A549 (cell line): Measurements from ENCODE around the gene CFAP161. TPM values are rescaled to one million over a fixed set of nuclear protein-coding genes. Genes with fewer than 3 reads are reported as not detected.

Experiments used
- ATAC-seq, 2 experiments: fragments of 200-7000 bp in 1 of 2; fragments of >200 bp in 1 of 2; cut with Nextera tagmentation in 1 of 2; cut with Tn5 transposase in 1 of 2; 3 replicates each; pipeline versions ENCODE4 v1.8.0 to v1.9.1; 2018 to 2020; ENCODE audit warnings: mild to moderate bottlenecking in 1 of 2, moderate library complexity in 1 of 2
- CTCF ChIA-PET: fragments of 300-600 bp; sonication (Branson Sonifier 250); formaldehyde crosslinking; extraction: SDS; loops from one replicate; lab custom pipeline; 2021; ENCODE audit warnings: antibody characterized with exemption, inconsistent platforms; lab: Yijun Ruan, JAX
- POLR2A ChIA-PET: fragments of 350-600 bp; formaldehyde crosslinking; extraction: SDS; loops from one replicate; lab custom pipeline; 2021; ENCODE audit warnings: antibody characterized with exemption, inconsistent platforms; lab: Yijun Ruan, JAX
- DNase-seq, 2 experiments: peaks; one replicate each; pipeline versions ENCODE4 v3.0.0 to v3.0.0-alpha.2; 2011 to 2016; ENCODE audit warnings: low read depth in 1 of 2, low spot score in 1 of 2
- FAIRE-seq: peaks from 2 replicates; lab custom pipeline; 2011; peaks lifted over from hg19 to GRCh38; lab: Jason Lieb, UNC
- H3K27ac ChIP-seq, 2 experiments: fragments of >200 bp; sonication (Bioruptor Twin); formaldehyde crosslinking; 3 replicates each; pipeline ENCODE4 v1.5.1; 2016 to 2017
- H3K4me1 ChIP-seq: fragments of >200 bp; sonication (Bioruptor Twin); formaldehyde crosslinking; 3 replicates; pipeline ENCODE4 v1.6.1; 2016
- H3K4me2 ChIP-seq: fragments of >200 bp; sonication (Bioruptor Twin); formaldehyde crosslinking; 3 replicates; pipeline ENCODE4 v1.6.1; 2016
- H3K4me3 ChIP-seq: fragments of >200 bp; sonication (Bioruptor Twin); formaldehyde crosslinking; 3 replicates; pipeline ENCODE4 v1.5.1; 2016
- H3K9me3 ChIP-seq: fragments of >200 bp; sonication (Bioruptor Twin); formaldehyde crosslinking; 3 replicates; pipeline ENCODE4 v1.6.1; 2016
- BHLHE40 ChIP-seq: IDR thresholded peaks from 2 replicates; pipeline ENCODE4 v1.6.1; 2012; ENCODE audit warnings: low read depth, low read length, inconsistent platforms
- CBX8 ChIP-seq: fragments of 200-600 bp; sonication (generic); IDR thresholded peaks from 2 replicates; pipeline ENCODE4 v1.6.1; 2016
- CHD2 ChIP-seq: fragments of 150-350 bp; IDR thresholded peaks from 2 replicates; pipeline ENCODE4 v1.6.1; 2014; ENCODE audit warnings: low read length; ENCODE audit not compliant: partially characterized antibody
- CHD4 ChIP-seq: fragments of 200-600 bp; sonication (generic); IDR thresholded peaks from 2 replicates; pipeline ENCODE4 v1.6.1; 2016; ENCODE audit warnings: antibody characterized with exemption, mild to moderate bottlenecking, borderline replicate concordance
- E2F6 ChIP-seq: IDR thresholded peaks from 2 replicates; pipeline ENCODE4 v1.6.1; 2012; ENCODE audit warnings: low read depth, borderline replicate concordance
- EHF ChIP-seq: fragments of 250-450 bp; sonication (Bioruptor Pico); IDR thresholded peaks from 2 replicates; pipeline ENCODE4 v1.5.0; 2020; ENCODE audit warnings: mild to moderate bottlenecking
- ELK1 ChIP-seq: fragments of 150-350 bp; IDR thresholded peaks from 2 replicates; pipeline ENCODE4 v1.6.1; 2014; ENCODE audit warnings: low read depth, mild to moderate bottlenecking, low read length
- ESRRA ChIP-seq: fragments of 150-350 bp; IDR thresholded peaks from 2 replicates; pipeline ENCODE4 v1.6.1; 2014; ENCODE audit warnings: mild to moderate bottlenecking, low read length, borderline replicate concordance
- FOSL2 ChIP-seq, 2 experiments: fragments of 450-650 bp in 1 of 2; fragments of >200 bp in 1 of 2; sonication (Bioruptor Twin) in 1 of 2; formaldehyde crosslinking; IDR thresholded peaks; 2 replicates each; pipeline versions ENCODE4 v1.5.0 to v1.6.1; 2016 to 2020; ENCODE audit warnings: mild to moderate bottlenecking in 1 of 2, moderate library complexity in 1 of 2
- GATA3 ChIP-seq: IDR thresholded peaks from 2 replicates; pipeline ENCODE4 v1.6.1; 2012; ENCODE audit warnings: borderline replicate concordance
- HDAC2 ChIP-seq: fragments of 200-600 bp; sonication (generic); IDR thresholded peaks from 2 replicates; pipeline ENCODE4 v1.6.1; 2016
- HEYL ChIP-seq: fragments of 250-450 bp; sonication (Bioruptor Pico); IDR thresholded peaks from 2 replicates; pipeline ENCODE4 v1.8.0; 2021; ENCODE audit warnings: mild to moderate bottlenecking, moderate library complexity
- HOXB5 ChIP-seq: fragments of 250-450 bp; sonication (Bioruptor Pico); IDR thresholded peaks from 2 replicates; pipeline ENCODE4 v1.5.0; 2020; ENCODE audit warnings: mild to moderate bottlenecking, moderate library complexity
- JUN ChIP-seq, 2 experiments: fragments of >200 bp; sonication (Bioruptor Twin); formaldehyde crosslinking; IDR thresholded peaks; 2 replicates in 1 of 2; 3 replicates in 1 of 2; pipeline ENCODE4 v1.6.1; 2016 to 2017
- KDM5A ChIP-seq: fragments of 200-600 bp; sonication (generic); IDR thresholded peaks from 2 replicates; pipeline ENCODE4 v1.6.1; 2016; ENCODE audit warnings: antibody characterized with exemption, mild to moderate bottlenecking
- NFE2L2 ChIP-seq: fragments of 150-350 bp; conservative IDR thresholded peaks from 2 replicates; pipeline ENCODE4 v1.6.1; 2014; ENCODE audit warnings: low read length
- POLR2AphosphoS2 ChIP-seq: conservative IDR thresholded peaks from 2 replicates; pipeline ENCODE4 v1.6.1; 2012; ENCODE audit warnings: low read length, improper control_type of control experiment, inconsistent platforms
- RARB ChIP-seq: fragments of 250-450 bp; sonication (Bioruptor Pico); IDR thresholded peaks from 2 replicates; pipeline ENCODE4 v1.8.0; 2021; ENCODE audit warnings: mild to moderate bottlenecking, moderate library complexity
- REST ChIP-seq: fragments of 200-600 bp; sonication (generic); IDR thresholded peaks from 2 replicates; pipeline ENCODE4 v1.6.1; 2016; ENCODE audit warnings: antibody characterized with exemption, mild to moderate bottlenecking, moderate library complexity
- RFX5 ChIP-seq: fragments of 450-650 bp; IDR thresholded peaks from 2 replicates; pipeline ENCODE4 v1.7.1; 2014; ENCODE audit warnings: antibody characterized with exemption, mild to moderate bottlenecking, moderate library complexity
- SREBF2 ChIP-seq: fragments of 450-650 bp; IDR thresholded peaks from 2 replicates; pipeline ENCODE4 v1.6.1; 2014; ENCODE audit warnings: mild to moderate bottlenecking, moderate library complexity
- ZFP36 ChIP-seq: fragments of 450-650 bp; IDR thresholded peaks from 2 replicates; pipeline ENCODE4 v1.6.1; 2014; ENCODE audit warnings: borderline replicate concordance; ENCODE audit not compliant: partially characterized antibody
- WGBS: methylation state at CpG from one replicate; pipeline ENCODE4 v1.1.6; 2017; ENCODE audit errors: missing lambda C conversion rate; 5-methylcytosine and 5-hydroxymethylcytosine counted together
- polyA plus RNA-seq, 4 experiments: library from polyadenylated mRNA; depleted of rRNA in 3 of 4; stranded (reverse); fragments of >200 nt; fragmentation: RNase III in 1 of 4; extraction: RNeasy Plus Mini Kit Qiagen cat#74134 plus additional on column Dnase treatment in 1 of 4; gene quantifications; 2 replicates in 3 of 4; 3 replicates in 1 of 4; pipeline ENCODE4 v1.2.3, GENCODE V29; 2011 to 2017
- TF ChIP-seq, protein P1 (sequence below): IDR thresholded peaks from 2 replicates; pipeline ENCODE4 v1.6.1; 2012

Gene CFAP161
- polyA plus RNA-seq, 2 of the 4 experiments (the other 2 are of a cell fraction): not detected

DNA sequence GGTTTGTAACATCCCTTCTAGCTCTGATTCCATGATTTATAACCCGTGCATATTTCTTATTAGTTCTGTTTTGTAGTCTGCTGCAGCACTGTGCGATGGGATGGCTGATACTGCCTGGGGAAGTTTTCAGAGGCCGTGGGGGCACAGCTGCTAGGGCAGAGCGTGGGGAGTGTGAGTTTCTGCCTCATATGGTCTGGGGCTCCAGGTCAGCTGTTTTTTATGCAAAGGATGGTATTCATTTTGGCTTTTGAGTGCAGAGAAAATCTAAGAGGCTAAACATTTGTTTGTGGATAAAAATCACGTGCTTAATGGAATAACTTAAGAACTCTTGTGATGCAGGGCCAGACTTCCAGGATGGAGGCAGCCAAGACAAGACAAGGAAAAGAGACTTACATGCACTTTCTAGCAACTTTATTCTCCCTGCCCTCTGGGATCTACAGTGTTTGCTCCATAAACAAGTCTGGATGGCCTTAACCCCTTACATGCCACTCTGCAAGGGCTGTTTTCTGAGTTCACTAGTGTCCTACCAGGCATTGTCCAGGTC is 45.5 kb upstream of the CFAP161 start (continued):
- TF ChIP-seq, protein P1, sequence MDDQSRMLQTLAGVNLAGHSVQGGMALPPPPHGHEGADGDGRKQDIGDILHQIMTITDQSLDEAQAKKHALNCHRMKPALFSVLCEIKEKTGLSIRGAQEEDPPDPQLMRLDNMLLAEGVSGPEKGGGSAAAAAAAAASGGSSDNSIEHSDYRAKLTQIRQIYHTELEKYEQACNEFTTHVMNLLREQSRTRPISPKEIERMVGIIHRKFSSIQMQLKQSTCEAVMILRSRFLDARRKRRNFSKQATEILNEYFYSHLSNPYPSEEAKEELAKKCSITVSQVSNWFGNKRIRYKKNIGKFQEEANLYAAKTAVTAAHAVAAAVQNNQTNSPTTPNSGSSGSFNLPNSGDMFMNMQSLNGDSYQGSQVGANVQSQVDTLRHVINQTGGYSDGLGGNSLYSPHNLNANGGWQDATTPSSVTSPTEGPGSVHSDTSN: no peak
- TF ChIP-seq GATA3 (no peak), CHD2 (no peak), ELK1 (no peak)

- peak in 1 of 2 experiments; percentile 34 for DNase-seq
- no peaks in the 10 kb centered on the region for H3K9me3 ChIP-seq
- TF ChIP-seq HEYL (CRISPR knock-in tag) (no peak), FOSL2 (IDR thresholded peaks at IDR 0.05) (no peak), FOSL2 (CRISPR knock-in tag; IDR thresholded peaks at IDR 0.05) (peak; percentile 17; the same call in 1 of the 2 replicates)
- WGBS: 27% methylated on average over 13 of the region's 13 CpGs
- peak; percentile 60 to 64 for ATAC-seq
- no peak overlapping the region for H3K27ac ChIP-seq
- ChIA-PET CTCF (interaction anchor here (1.2 to 2.7 kb wide), 3 partner anchors 15 to 174 kb away, joined by 4 to 13 read pairs (median 5); no protein-coding TSS in a partner anchor), POLR2A (no interaction called here)
- peak overlapping the region; percentile 20; the same call in 1 of the 3 replicates for H3K4me2 ChIP-seq
- no peaks in the 10 kb centered on the region; the same call in 2 of the 3 replicates for H3K4me1 ChIP-seq
- H3K4me3 ChIP-seq: no peak overlapping the region
- no peak for FAIRE-seq
Observed at GRCh38 chr15:81091889-81092558, 42.0 kb upstream of the CFAP161 start.

DNA sequence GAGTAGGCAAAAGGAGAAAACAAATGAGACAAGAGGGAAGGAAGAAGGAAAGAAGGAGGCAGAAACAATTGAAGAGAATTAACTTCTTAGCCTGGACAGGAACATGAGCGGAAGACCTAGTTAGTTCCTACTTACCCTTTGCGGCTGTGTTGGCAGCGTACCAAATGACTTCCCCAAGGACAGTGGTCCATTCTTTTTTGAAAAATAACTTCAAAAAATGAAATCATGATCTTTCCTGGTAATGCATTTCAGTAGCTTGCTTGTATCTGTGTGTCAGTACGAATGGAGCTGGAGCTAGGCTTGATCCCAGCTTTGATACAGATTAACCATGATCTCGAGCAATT is 41.5 kb upstream of the CFAP161 start:
- Histone ChIP-seq H3K4me1 (no peaks in the 10 kb centered on the region; the same call in 2 of the 3 replicates), H3K27ac (no peak overlapping the region)
- no peak for DNase-seq
- CTCF ChIA-PET: interaction anchor here (1.2 to 2.7 kb wide), 3 partner anchors 14 to 174 kb away, joined by 4 to 13 read pairs (median 5); no protein-coding TSS in a partner anchor
- TF ChIP-seq CHD4 (no peak), EHF (CRISPR knock-in tag) (no peak), POLR2AphosphoS2 (no peak), HDAC2 (no peak), REST (no peak), ZFP36 (no peak), ESRRA (no peak), JUN (IDR thresholded peaks at IDR 0.05) (no peak), NFE2L2 (no peak), SREBF2 (no peak), E2F6 (no peak), HEYL (CRISPR knock-in tag) (no peak), RFX5 (no peak), KDM5A (no peak), CBX8 (no peak), CHD2 (no peak), HOXB5 (CRISPR knock-in tag) (no peak), GATA3 (no peak), BHLHE40 (no peak), RARB (CRISPR knock-in tag) (no peak)
- TF ChIP-seq, all 56 proteins: peak for 0
- no peaks in the 10 kb centered on the region for H3K9me3 ChIP-seq
- H3K4me2 ChIP-seq: peak overlapping the region; percentile 20; the same call in 1 of the 3 replicates
- WGBS: 37% methylated on average over 5 of the region's 5 CpGs
- POLR2A ChIA-PET: no interaction called here
- H3K4me3 ChIP-seq: no peak overlapping the region
- no peak for FAIRE-seq
- ATAC-seq: no peak
